Measurements from ENCODE around the gene GAL3ST2. TPM values are rescaled to one million over a fixed set of nuclear protein-coding genes. Genes with fewer than 3 reads are reported as not detected.

The GAL3ST2 gene
- polyA plus RNA-seq, 1 experiment = not detected

- no peaks in the 10 kb centered on the region for H3K27me3 ChIP-seq (ENCODE audit: control insufficient read depth, insufficient read depth, low read length)
- no peak for TF ChIP-seq CTCF (IDR thresholded peaks at IDR 0.05; ENCODE audit: insufficient read depth, low read depth, low read length)
- CTCF ChIA-PET = no interaction called here
These were observed 35.5 kb downstream of the GAL3ST2 start for GRCh38 chr2:241811952-241812729.

GRCh38 chr2:241812730-241813643 is 36.4 kb downstream of the GAL3ST2 start:
- Histone ChIP-seq H3K4me3 (ENCODE audit: low read depth, low read length) (no peak overlapping the region), H3K27me3 (ENCODE audit: control insufficient read depth, insufficient read depth, low read length) (no peaks in the 10 kb centered on the region), H3K36me3 (ENCODE audit: control insufficient read depth, insufficient read depth, low read length) (no peaks in the 10 kb centered on the region)
- POLR2A ChIA-PET = no interaction called here
- CTCF ChIA-PET = no interaction called here
- TF ChIP-seq CTCF (IDR thresholded peaks at IDR 0.05; ENCODE audit: insufficient read depth, low read depth, low read length) = no peak
- no peak for DNase-seq (ENCODE audit: low read depth)

More at GRCh38 chr2:241811952-241812729, 35.5 kb downstream of the GAL3ST2 start:
- no peak for DNase-seq (ENCODE audit: low read depth)
- no peaks in the 10 kb centered on the region for H3K36me3 ChIP-seq (ENCODE audit: control insufficient read depth, insufficient read depth, low read length)
- POLR2A ChIA-PET = no interaction called here
- H3K4me3 ChIP-seq (ENCODE audit: low read depth, low read length) = no peak overlapping the region

- ChIA-PET POLR2A (no interaction called here), CTCF (no interaction called here)
- Histone ChIP-seq H3K27me3 (ENCODE audit: control insufficient read depth, insufficient read depth, low read length) (no peaks in the 10 kb centered on the region; the same call in 1 of the 2 replicates), H3K4me3 (ENCODE audit: low read depth, low read length) (no peak overlapping the region), H3K36me3 (ENCODE audit: control insufficient read depth, insufficient read depth, low read length) (no peaks in the 10 kb centered on the region)
- no peak for TF ChIP-seq CTCF (IDR thresholded peaks at IDR 0.05; ENCODE audit: insufficient read depth, low read depth, low read length)
- no peak for DNase-seq (ENCODE audit: low read depth)
These were observed 37.2 kb downstream of the GAL3ST2 start for GRCh38 chr2:241813644-241814392.

- H3K27me3 ChIP-seq (ENCODE audit: control insufficient read depth, insufficient read depth, low read length) = no peaks in the 10 kb centered on the region; the same call in 1 of the 2 replicates
- H3K36me3 ChIP-seq (ENCODE audit: control insufficient read depth, insufficient read depth, low read length) = no peaks in the 10 kb centered on the region
- POLR2A ChIA-PET = no interaction called here
- H3K4me3 ChIP-seq (ENCODE audit: low read depth, low read length) = no peak overlapping the region
- no peak for DNase-seq (ENCODE audit: low read depth)
- no peak for TF ChIP-seq CTCF (IDR thresholded peaks at IDR 0.05; ENCODE audit: insufficient read depth, low read depth, low read length)
- CTCF ChIA-PET = no interaction called here
These were observed 37.7 kb downstream of the GAL3ST2 start for GRCh38 chr2:241814393-241814642.

Measured in BJ (cell line).